ENCODE data around the gene NFE2L3.
A peak's percentile ranks its signal among the peaks of the same experiment; 100 is the strongest.
"Not testable (repeated sequence)": the region's sequence is repeated elsewhere in the genome, so short reads cannot be mapped to it uniquely, and the experiment has no call there.

NFE2L3 gene

DNA sequence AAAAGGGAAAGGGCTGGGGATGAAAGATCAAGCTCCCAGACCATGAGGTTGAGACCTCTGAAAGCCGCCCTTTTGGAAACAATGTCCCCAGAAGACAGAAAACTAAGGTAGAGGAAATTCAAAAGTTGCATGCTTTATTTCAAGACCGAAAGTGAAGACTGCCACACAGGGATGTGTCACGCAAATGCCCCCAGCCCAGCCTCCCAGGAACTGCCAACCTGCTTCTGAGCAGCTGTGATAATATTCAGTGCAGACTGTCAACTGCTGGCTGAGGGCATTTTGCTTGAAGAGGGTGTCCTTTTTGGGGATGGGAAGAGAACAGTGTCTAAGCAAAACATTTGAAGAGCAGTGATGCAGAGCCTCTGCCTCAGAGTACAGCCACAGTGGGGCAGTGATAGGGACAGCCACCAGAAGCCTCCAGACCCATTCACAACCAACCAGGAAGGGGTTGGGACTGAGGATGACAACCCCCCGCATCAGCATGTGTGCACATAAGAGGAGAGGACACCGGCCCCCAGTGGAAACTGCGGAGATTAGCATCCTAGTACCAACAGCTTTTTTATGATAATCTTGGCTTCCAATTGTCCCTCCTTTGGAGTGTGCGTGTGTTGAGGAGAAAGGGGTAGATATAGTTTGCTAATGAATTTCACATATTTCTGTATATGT, 34.7 kb upstream of the NFE2L3 start:
- Histone ChIP-seq H3K4me2 (ENCODE audit: low read depth, low read length, poor library complexity, severe bottlenecking) (no peak overlapping the region), H3K4me3 (ENCODE audit: low read length, poor library complexity, severe bottlenecking) (no peak overlapping the region), H3K36me3 (ENCODE audit: insufficient read depth, low read length) (no peaks in the 10 kb centered on the region), H3K79me2 (ENCODE audit: insufficient read depth, low read length) (no peaks in the 10 kb centered on the region), H2AFZ (ENCODE audit: low read length) (no peak overlapping the region), H4K20me1 (ENCODE audit: insufficient read depth, low read length, poor library complexity, severe bottlenecking) (no peaks in the 10 kb centered on the region), H3F3A (ENCODE audit: low read depth) (no peaks in the 10 kb centered on the region), H3K27me3 (ENCODE audit: insufficient read depth, low read length, poor library complexity, severe bottlenecking) (no peaks in the 10 kb centered on the region), H3K4me1 (ENCODE audit: insufficient read depth, low read length, poor library complexity, severe bottlenecking) (no peaks in the 10 kb centered on the region), H3K9me2 (replicated peaks; ENCODE audit: low read depth, low read length) (no peaks in the 10 kb centered on the region), H3K9me3 (ENCODE audit: insufficient read depth, low read depth, low read length) (no peaks in the 10 kb centered on the region), H3K9ac (ENCODE audit: low read depth, low read length, poor library complexity, severe bottlenecking) (no peak overlapping the region)
- TF ChIP-seq, protein P1, sequence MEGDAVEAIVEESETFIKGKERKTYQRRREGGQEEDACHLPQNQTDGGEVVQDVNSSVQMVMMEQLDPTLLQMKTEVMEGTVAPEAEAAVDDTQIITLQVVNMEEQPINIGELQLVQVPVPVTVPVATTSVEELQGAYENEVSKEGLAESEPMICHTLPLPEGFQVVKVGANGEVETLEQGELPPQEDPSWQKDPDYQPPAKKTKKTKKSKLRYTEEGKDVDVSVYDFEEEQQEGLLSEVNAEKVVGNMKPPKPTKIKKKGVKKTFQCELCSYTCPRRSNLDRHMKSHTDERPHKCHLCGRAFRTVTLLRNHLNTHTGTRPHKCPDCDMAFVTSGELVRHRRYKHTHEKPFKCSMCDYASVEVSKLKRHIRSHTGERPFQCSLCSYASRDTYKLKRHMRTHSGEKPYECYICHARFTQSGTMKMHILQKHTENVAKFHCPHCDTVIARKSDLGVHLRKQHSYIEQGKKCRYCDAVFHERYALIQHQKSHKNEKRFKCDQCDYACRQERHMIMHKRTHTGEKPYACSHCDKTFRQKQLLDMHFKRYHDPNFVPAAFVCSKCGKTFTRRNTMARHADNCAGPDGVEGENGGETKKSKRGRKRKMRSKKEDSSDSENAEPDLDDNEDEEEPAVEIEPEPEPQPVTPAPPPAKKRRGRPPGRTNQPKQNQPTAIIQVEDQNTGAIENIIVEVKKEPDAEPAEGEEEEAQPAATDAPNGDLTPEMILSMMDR (conservative IDR thresholded peaks at IDR 0.05; ENCODE audit: low read length) = 0 out of 2 replicates have a peak, but pooled peaks have one; percentile 20
- TF ChIP-seq EZH2phosphoT487 (IDR thresholded peaks at IDR 0.05; ENCODE audit: borderline replicate concordance) = no peak

DNA sequence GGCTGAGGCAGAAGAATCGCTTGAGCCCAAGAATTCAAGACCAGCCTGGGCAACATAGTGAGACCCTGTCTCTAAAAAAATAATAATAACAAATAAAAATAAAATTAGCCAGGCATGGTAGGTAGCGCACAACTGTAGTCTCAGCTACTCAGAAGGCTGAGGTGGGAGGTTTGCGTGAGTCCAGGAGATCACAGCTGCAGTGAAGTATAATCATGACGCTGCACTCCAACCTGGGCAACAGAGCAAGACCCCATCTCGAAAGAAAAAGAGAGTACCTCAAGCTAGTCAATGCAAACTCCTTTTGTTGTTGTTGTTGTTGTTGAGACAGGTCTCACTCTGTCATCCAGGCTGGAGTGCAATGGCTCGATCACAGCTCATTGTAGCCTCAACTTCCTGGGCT, 34.0 kb upstream of the NFE2L3 start:
- Histone ChIP-seq H3K4me2 (ENCODE audit: low read depth, low read length, poor library complexity, severe bottlenecking) (no peak overlapping the region), H2AFZ (ENCODE audit: low read length) (no peak overlapping the region), H3K9ac (ENCODE audit: low read depth, low read length, poor library complexity, severe bottlenecking) (no peak overlapping the region)

DNA sequence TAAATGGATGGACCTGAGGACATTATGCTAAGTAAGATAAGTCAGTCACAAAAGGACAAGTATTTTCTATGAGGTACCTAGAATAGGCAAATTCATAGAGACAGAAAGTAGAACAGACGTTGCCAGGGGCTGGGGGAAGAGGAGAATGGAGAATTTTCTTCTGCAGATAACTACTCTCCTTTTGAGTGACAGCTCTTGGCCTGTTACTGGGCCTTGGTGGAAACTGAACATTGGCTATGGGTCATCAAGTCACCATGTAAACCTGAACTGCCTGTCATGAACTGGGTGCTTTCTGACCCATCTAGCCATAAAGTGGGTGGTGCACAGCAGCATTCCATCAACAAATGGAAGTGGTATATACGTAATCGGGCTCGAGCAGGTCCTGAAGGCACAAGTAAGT, 29.3 kb upstream of the NFE2L3 start:
- Histone ChIP-seq H4K20me1 (ENCODE audit: insufficient read depth, low read length, poor library complexity, severe bottlenecking) (no peaks in the 10 kb centered on the region), H2AFZ (ENCODE audit: low read length) (no peak overlapping the region), H3F3A (ENCODE audit: low read depth) (no peaks in the 10 kb centered on the region), H3K9me3 (ENCODE audit: insufficient read depth, low read depth, low read length) (no peaks in the 10 kb centered on the region), H3K79me2 (ENCODE audit: insufficient read depth, low read length) (no peaks in the 10 kb centered on the region), H3K9me2 (replicated peaks; ENCODE audit: low read depth, low read length) (no peaks in the 10 kb centered on the region), H3K36me3 (ENCODE audit: insufficient read depth, low read length) (no peaks in the 10 kb centered on the region), H3K4me2 (ENCODE audit: low read depth, low read length, poor library complexity, severe bottlenecking) (no peak overlapping the region), H3K27me3 (ENCODE audit: insufficient read depth, low read length, poor library complexity, severe bottlenecking) (no peaks in the 10 kb centered on the region), H3K4me1 (ENCODE audit: insufficient read depth, low read length, poor library complexity, severe bottlenecking) (no peaks in the 10 kb centered on the region), H3K9ac (ENCODE audit: low read depth, low read length, poor library complexity, severe bottlenecking) (no peak overlapping the region), H3K4me3 (ENCODE audit: low read length, poor library complexity, severe bottlenecking) (no peak overlapping the region)
- no peak for TF ChIP-seq EZH2phosphoT487 (IDR thresholded peaks at IDR 0.05; ENCODE audit: borderline replicate concordance)
- TF ChIP-seq, protein P1 (conservative IDR thresholded peaks at IDR 0.05; ENCODE audit: low read length) = no peak

More for the DNA sequence above, 34.0 kb upstream of the NFE2L3 start:
- Histone ChIP-seq H3K36me3 (ENCODE audit: insufficient read depth, low read length) (no peaks in the 10 kb centered on the region), H4K20me1 (ENCODE audit: insufficient read depth, low read length, poor library complexity, severe bottlenecking) (no peaks in the 10 kb centered on the region), H3K27me3 (ENCODE audit: insufficient read depth, low read length, poor library complexity, severe bottlenecking) (no peaks in the 10 kb centered on the region), H3K9me3 (ENCODE audit: insufficient read depth, low read depth, low read length) (no peaks in the 10 kb centered on the region), H3K9me2 (replicated peaks; ENCODE audit: low read depth, low read length) (no peaks in the 10 kb centered on the region), H3K4me3 (ENCODE audit: low read length, poor library complexity, severe bottlenecking) (no peak overlapping the region), H3K4me1 (ENCODE audit: insufficient read depth, low read length, poor library complexity, severe bottlenecking) (no peaks in the 10 kb centered on the region), H3K79me2 (ENCODE audit: insufficient read depth, low read length) (no peaks in the 10 kb centered on the region), H3F3A (ENCODE audit: low read depth) (no peaks in the 10 kb centered on the region)
- TF ChIP-seq, protein P1 (conservative IDR thresholded peaks at IDR 0.05; ENCODE audit: low read length) = no peak
- no peak for TF ChIP-seq EZH2phosphoT487 (IDR thresholded peaks at IDR 0.05; ENCODE audit: borderline replicate concordance)

DNA sequence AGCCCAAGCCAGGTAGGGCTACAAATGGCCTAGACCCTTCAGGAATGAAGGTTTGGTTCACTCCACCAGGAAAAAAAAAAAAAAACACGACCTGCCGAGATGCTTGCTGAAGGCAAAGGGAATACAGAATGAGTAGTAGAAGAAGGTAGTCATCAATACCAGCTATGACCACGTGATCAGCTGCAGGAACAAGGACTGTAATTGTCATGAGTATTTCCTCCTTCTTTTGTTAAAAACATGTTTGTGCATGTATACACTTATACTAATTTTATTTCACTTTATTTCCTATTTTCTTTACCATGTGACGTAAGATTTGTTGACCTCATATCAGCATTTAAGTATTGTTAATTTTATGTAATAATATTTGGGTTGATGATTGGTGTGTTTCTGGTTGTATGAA, 27.2 kb upstream of the NFE2L3 start:
- not testable (repeated sequence) for H3F3A ChIP-seq (ENCODE audit: low read depth); H3K4me1 ChIP-seq (ENCODE audit: insufficient read depth, low read length, poor library complexity, severe bottlenecking); H3K9me3 ChIP-seq (ENCODE audit: insufficient read depth, low read depth, low read length); H4K20me1 ChIP-seq (ENCODE audit: insufficient read depth, low read length, poor library complexity, severe bottlenecking); H3K9ac ChIP-seq (ENCODE audit: low read depth, low read length, poor library complexity, severe bottlenecking); H3K36me3 ChIP-seq (ENCODE audit: insufficient read depth, low read length); H3K9me2 ChIP-seq (replicated peaks; ENCODE audit: low read depth, low read length); H2AFZ ChIP-seq (ENCODE audit: low read length); H3K4me2 ChIP-seq (ENCODE audit: low read depth, low read length, poor library complexity, severe bottlenecking); H3K27me3 ChIP-seq (ENCODE audit: insufficient read depth, low read length, poor library complexity, severe bottlenecking); H3K79me2 ChIP-seq (ENCODE audit: insufficient read depth, low read length); H3K4me3 ChIP-seq (ENCODE audit: low read length, poor library complexity, severe bottlenecking)
